K562 (cell line): ENCODE data around the gene TANC1. TPM values are rescaled to one million over a fixed set of nuclear protein-coding genes. Genes with fewer than 3 reads are reported as not detected.

ENCODE experiments used
- ATAC-seq: fragments of 200-7000 bp; cut with Tn5 transposase; 3 replicates; pipeline ENCODE4 v1.9.1; 2020; ENCODE audit warnings: moderate library complexity
- BruUV-seq: library from RNA; stranded (reverse); fragments of 400-500 nt; replicated peaks from 2 replicates; lab custom pipeline; 2021; lab: Mats Ljungman, UMichigan
- CTCF ChIA-PET: fragments of 300-600 bp; formaldehyde crosslinking; extraction: SDS; loops from one replicate; lab custom pipeline; 2021; ENCODE audit warnings: low intra/inter-chr PET ratio; lab: Yijun Ruan, JAX
- POLR2A ChIA-PET: fragments of 300-600, 350-650 bp; sonication (Branson Sonifier 250); formaldehyde crosslinking; extraction: SDS; loops from one replicate; lab custom pipeline; 2021; ENCODE audit warnings: antibody characterized with exemption, inconsistent platforms; lab: Yijun Ruan, JAX
- DNase-seq, 4 experiments: peaks; one replicate each; pipeline versions ENCODE4 v3.0.0 to v3.0.0-alpha.2; 2011 to 2018; ENCODE audit warnings: low spot score in 3 of 4, mixed read lengths in 3 of 4; ENCODE audit errors: extremely low read depth in 1 of 4
- FAIRE-seq: peaks from 2 replicates; lab custom pipeline; 2011; peaks lifted over from hg19 to GRCh38; lab: Jason Lieb, UNC
- H2AFZ ChIP-seq: 2 replicates; pipeline ENCODE4 v1.6.0; 2011; ENCODE audit warnings: low read depth, low read length, control low read depth, inconsistent platforms
- H3K27ac ChIP-seq: fragments of 200-600 bp; 3 replicates; pipeline ENCODE4 v1.8.0; 2011; ENCODE audit warnings: low read depth, mild to moderate bottlenecking, control low read depth, inconsistent platforms, low read length, moderate library complexity, mixed read lengths; ENCODE audit errors: extremely low read depth
- H3K27me3 ChIP-seq, 2 experiments: fragments of 300-600 bp in 1 of 2; 2 replicates in 1 of 2; 3 replicates in 1 of 2; pipeline versions ENCODE4 v1.6.0 to v1.8.0; 2011; ENCODE audit warnings: inconsistent platforms in 2 of 2, low read length in 2 of 2, mild to moderate bottlenecking in 1 of 2, mixed read lengths in 1 of 2, moderate library complexity in 1 of 2; ENCODE audit not compliant: control insufficient read depth in 2 of 2, insufficient read depth in 2 of 2
- H3K36me3 ChIP-seq: fragments of 300-600 bp; 3 replicates; pipeline ENCODE4 v1.8.0; 2011; ENCODE audit warnings: mild to moderate bottlenecking, low read length, inconsistent platforms; ENCODE audit not compliant: control insufficient read depth, insufficient read depth
- H3K4me1 ChIP-seq, 2 experiments: fragments of 200-600 bp in 1 of 2; replicated peaks in 1 of 2; 2 replicates in 1 of 2; 3 replicates in 1 of 2; pipeline versions ENCODE4 v1.5.1 to v1.8.0; 2011; ENCODE audit warnings: inconsistent platforms in 2 of 2, low read length in 2 of 2, mild to moderate bottlenecking in 1 of 2, mixed read lengths in 1 of 2, moderate library complexity in 1 of 2; ENCODE audit not compliant: control insufficient read depth in 2 of 2, insufficient read depth in 2 of 2
- H3K4me2 ChIP-seq: 2 replicates; pipeline ENCODE4 v1.6.1; 2011; ENCODE audit warnings: low read length, control low read depth, inconsistent platforms, mixed read lengths; ENCODE audit not compliant: insufficient read depth
- H3K4me3 ChIP-seq: fragments of 200-600 bp; sonication (generic), shearing (Covaris generic); 2 replicates; pipeline ENCODE4 v1.5.1; 2016; ENCODE audit warnings: control low read depth, inconsistent platforms
- H3K79me2 ChIP-seq: fragments of 200-600 bp; 3 replicates; pipeline ENCODE4 v1.8.0; 2011; ENCODE audit warnings: low read length, inconsistent platforms; ENCODE audit not compliant: control insufficient read depth, insufficient read depth
- H3K9ac ChIP-seq, 2 experiments: 2 replicates each; pipeline versions ENCODE4 v1.6.0 to v1.6.1; 2011; ENCODE audit warnings: low read depth in 2 of 2, low read length in 2 of 2, control low read depth in 1 of 2, inconsistent platforms in 1 of 2, mild to moderate bottlenecking in 1 of 2, mixed read lengths in 1 of 2; ENCODE audit not compliant: insufficient read depth in 1 of 2
- H3K9me1 ChIP-seq: one replicate; pipeline ENCODE4 v1.6.0; 2011; ENCODE audit warnings: inconsistent platforms, mild to moderate bottlenecking, low read length, moderate library complexity; ENCODE audit not compliant: control insufficient read depth, insufficient read depth
- H3K9me3 ChIP-seq: replicated peaks from 2 replicates; pipeline ENCODE4 v1.5.1; 2011; ENCODE audit warnings: low read depth, low read length, inconsistent platforms; ENCODE audit not compliant: control insufficient read depth, insufficient read depth
- H4K20me1 ChIP-seq: replicated peaks from 2 replicates; pipeline ENCODE4 v1.6.1; 2011; ENCODE audit warnings: low read length, inconsistent platforms, mixed read lengths; ENCODE audit not compliant: control insufficient read depth, insufficient read depth
- EHMT2 ChIP-seq: fragments of 450-650 bp; IDR thresholded peaks from 2 replicates; pipeline ENCODE4 v1.6.1; 2018; ENCODE audit warnings: antibody characterized with exemption
- KLF10 ChIP-seq: fragments of 250-450 bp; sonication (Bioruptor Pico); IDR thresholded peaks from 2 replicates; pipeline ENCODE4 v1.6.1; 2021; ENCODE audit warnings: matching md5 sums
- NUFIP1 ChIP-seq: fragments of 450-650 bp; IDR thresholded peaks from 2 replicates; pipeline ENCODE4 v1.6.1; 2018; ENCODE audit not compliant: partially characterized antibody
- RBM34 ChIP-seq: fragments of 200-400 bp; formaldehyde crosslinking; IDR thresholded peaks from 2 replicates; pipeline ENCODE4 v1.6.1; 2018; ENCODE audit warnings: low read length, borderline replicate concordance; ENCODE audit not compliant: insufficient read depth
- TEAD1 ChIP-seq, 2 experiments: fragments of 450-650 bp in 1 of 2; sonication (generic) in 1 of 2; formaldehyde crosslinking; IDR thresholded peaks; 2 replicates each; pipeline versions ENCODE4 v1.4.0 to v1.8.0; 2020 to 2022; ENCODE audit warnings: mild to moderate bottlenecking in 2 of 2, missing genetic modification reagents in 1 of 2
- ZNF12 ChIP-seq: sonication (generic); formaldehyde crosslinking; IDR thresholded peaks from 2 replicates; pipeline ENCODE4 v1.4.0; 2020; ENCODE audit warnings: mild to moderate bottlenecking, missing genetic modification reagents
- ZNF133 ChIP-seq: fragments of 250-450 bp; sonication (Bioruptor Pico); IDR thresholded peaks from 2 replicates; pipeline ENCODE4 v1.4.0; 2020; ENCODE audit warnings: mild to moderate bottlenecking
- ZNF408 ChIP-seq: fragments of 250-450 bp; sonication (Bioruptor Pico); IDR thresholded peaks from 2 replicates; pipeline ENCODE4 v1.4.0; 2020; ENCODE audit warnings: low read depth, mild to moderate bottlenecking, moderate library complexity
- ZNF586 ChIP-seq: fragments of 450-650 bp; formaldehyde crosslinking; conservative IDR thresholded peaks from 2 replicates; pipeline ENCODE4 v1.4.0; 2020; ENCODE audit warnings: mild to moderate bottlenecking, moderate library complexity
- ZNF77 ChIP-seq: fragments of 250-450 bp; sonication (Bioruptor Pico); IDR thresholded peaks from 2 replicates; pipeline ENCODE4 v1.5.0; 2020
- WGBS: fragments of 100-300 bp; shearing (Covaris generic); methylation state at CpG from one replicate; pipeline ENCODE4 v1.1.6; 2016; ENCODE audit warnings: low coverage, mixed read lengths; ENCODE audit not compliant: insufficient coverage; ENCODE audit errors: missing lambda C conversion rate; 5-methylcytosine and 5-hydroxymethylcytosine counted together
- in situ Hi-C: fragments of 300-500 bp; cut with MboI; formaldehyde crosslinking; loops from 4 replicates; pipeline ENCODE4 v1.15.0; 2018; ENCODE audit warnings: inconsistent platforms, mixed read lengths
- intact Hi-C: fragments of 100-400 bp; cut with micrococcal nuclease; formaldehyde crosslinking; loops from 2 replicates; pipeline ENCODE4 v1.14.2; 2022
- polyA plus RNA-seq, 8 experiments: library from polyadenylated mRNA; depleted of rRNA in 4 of 8; stranded (reverse) in 5 of 8; unstranded in 3 of 8; fragments of >200 nt; fragmentation: Nextera tagmentation in 2 of 8; fragmentation: Illumina TruSeq in 1 of 8; extraction: Ambion mirVana in 2 of 8; extraction: Trizol in 1 of 8; gene quantifications; 2 replicates each; pipeline versions ENCODE4 v1.2.1 to v1.2.3, GENCODE V29; 2011 to 2014; ENCODE audit warnings: inconsistent platforms in 1 of 8, missing spikeins in 1 of 8
- total RNA-seq, 7 experiments: library from RNA; depleted of rRNA in 6 of 7; stranded (reverse); fragments of >200 nt in 6 of 7; fragmentation: Illumina TruSeq in 2 of 7; extraction: Trizol in 2 of 7; gene quantifications; 2 replicates each; pipeline versions ENCODE4 v1.2.1 to v1.2.3, GENCODE V29; 2011 to 2021; ENCODE audit warnings: low replicate concordance in 1 of 7
- TF ChIP-seq, protein P1 (sequence below): fragments of 250-450 bp; sonication (Bioruptor Pico); IDR thresholded peaks from 2 replicates; pipeline ENCODE4 v1.4.0; 2020; ENCODE audit warnings: mild to moderate bottlenecking, moderate library complexity, borderline replicate concordance

Gene TANC1
- total and polyA plus RNA-seq, 9 of the 15 experiments (the other 6 are each of a cell fraction or from before 2014, with no cell fraction given): under 0.01 to 0.20 (median 0.07) TPM; not detected in 1

- Histone ChIP-seq H3K27me3 (peaks cover 2 to 9% of the 10 kb centered on the region in 2 experiments; a peak in 4 of 5 replicates), H3K9me3 (no peaks in the 10 kb centered on the region), H3K4me3 (no peak overlapping the region), H3K9me1 (no peaks in the 10 kb centered on the region), H3K79me2 (no peaks in the 10 kb centered on the region), H3K9ac (no peak overlapping the region), H4K20me1 (no peaks in the 10 kb centered on the region), H3K36me3 (no peaks in the 10 kb centered on the region), H3K4me2 (no peak overlapping the region), H3K4me1 (peaks cover 0 to 5% of the 10 kb centered on the region in 2 experiments; a peak in 2 of 5 replicates), H3K27ac (no peak overlapping the region), H2AFZ (no peak overlapping the region)
- TF ChIP-seq ZNF586: no peak
- TF ChIP-seq ZNF12 (CRISPR knock-in tag): no peak
- TF ChIP-seq ZNF133 (CRISPR knock-in tag): no peak
- no peak for TF ChIP-seq ZNF408
- no peak for TF ChIP-seq KLF10 (CRISPR knock-in tag)
- no peak for TF ChIP-seq EHMT2
- TF ChIP-seq ZNF77 (CRISPR knock-in tag): no peak
- TF ChIP-seq, protein P1, sequence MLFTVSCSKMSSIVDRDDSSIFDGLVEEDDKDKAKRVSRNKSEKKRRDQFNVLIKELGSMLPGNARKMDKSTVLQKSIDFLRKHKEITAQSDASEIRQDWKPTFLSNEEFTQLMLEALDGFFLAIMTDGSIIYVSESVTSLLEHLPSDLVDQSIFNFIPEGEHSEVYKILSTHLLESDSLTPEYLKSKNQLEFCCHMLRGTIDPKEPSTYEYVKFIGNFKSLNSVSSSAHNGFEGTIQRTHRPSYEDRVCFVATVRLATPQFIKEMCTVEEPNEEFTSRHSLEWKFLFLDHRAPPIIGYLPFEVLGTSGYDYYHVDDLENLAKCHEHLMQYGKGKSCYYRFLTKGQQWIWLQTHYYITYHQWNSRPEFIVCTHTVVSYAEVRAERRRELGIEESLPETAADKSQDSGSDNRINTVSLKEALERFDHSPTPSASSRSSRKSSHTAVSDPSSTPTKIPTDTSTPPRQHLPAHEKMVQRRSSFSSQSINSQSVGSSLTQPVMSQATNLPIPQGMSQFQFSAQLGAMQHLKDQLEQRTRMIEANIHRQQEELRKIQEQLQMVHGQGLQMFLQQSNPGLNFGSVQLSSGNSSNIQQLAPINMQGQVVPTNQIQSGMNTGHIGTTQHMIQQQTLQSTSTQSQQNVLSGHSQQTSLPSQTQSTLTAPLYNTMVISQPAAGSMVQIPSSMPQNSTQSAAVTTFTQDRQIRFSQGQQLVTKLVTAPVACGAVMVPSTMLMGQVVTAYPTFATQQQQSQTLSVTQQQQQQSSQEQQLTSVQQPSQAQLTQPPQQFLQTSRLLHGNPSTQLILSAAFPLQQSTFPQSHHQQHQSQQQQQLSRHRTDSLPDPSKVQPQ (CRISPR knock-in tag): no peak
- no peak for TF ChIP-seq TEAD1 (CRISPR knock-in tag; IDR thresholded peaks at IDR 0.05)
- TF ChIP-seq RBM34: no peak
- no peak for TF ChIP-seq NUFIP1
- ChIA-PET POLR2A (interaction anchor here (0.6 to 1.6 kb wide), 5 partner anchors 8 to 83 kb away, joined by 3 to 4 read pairs (median 3); no protein-coding TSS in a partner anchor), CTCF (no interaction called here)
- ATAC-seq (peak; percentile 41; the same call in 1 of the 3 replicates), DNase-seq (no peak), FAIRE-seq (no peak)
- intact Hi-C loops: no loop called here
- WGBS: 14% methylated on average over 6 of the region's 6 CpGs
- in situ Hi-C loops: no loop called here
- BruUV-seq: no TSS peak
Measured at GRCh38 chr2:159080641-159081040, 112.2 kb downstream of the TANC1 start.
